ENCODE measurements around the gene DHRS4L2.
A peak's percentile ranks its signal among the peaks of the same experiment; 100 is the strongest.
"Not testable (repeated sequence)": the region's sequence is repeated elsewhere in the genome, so short reads cannot be mapped to it uniquely, and the experiment has no call there.

The DHRS4L2 gene

GRCh38 chr14:23988607-23989363, at the start of gene DHRS4L2:
DHRS4L2 (plus strand) TSS chr14:23988929; CDS start chr14:23988948, 19 bp downstream.
- DNase-seq (ENCODE audit: low read depth) = peak; percentile 78

- DNase-seq (ENCODE audit: low read depth) = no peak
These were observed 49.0 kb upstream of the DHRS4L2 start for GRCh38 chr14:23939607-23940326.

- DNase-seq (ENCODE audit: low read depth) = no peak
These were observed 47.5 kb upstream of the DHRS4L2 start for GRCh38 chr14:23941230-23941629.

GRCh38 chr14:23941669-23942068, 47.1 kb upstream of the DHRS4L2 start:
- DNase-seq (ENCODE audit: low read depth) = no peak

GRCh38 chr14:23942587-23942986, 46.1 kb upstream of the DHRS4L2 start:
- no peak for DNase-seq (ENCODE audit: low read depth)

- not testable (repeated sequence) for DNase-seq (ENCODE audit: low read depth)
These were observed 39.7 kb upstream of the DHRS4L2 start for GRCh38 chr14:23949069-23949468.

GRCh38 chr14:23950411-23951135, 38.2 kb upstream of the DHRS4L2 start:
- DNase-seq (ENCODE audit: low read depth) = no peak

GRCh38 chr14:23951136-23951466, 37.6 kb upstream of the DHRS4L2 start:
- DNase-seq (ENCODE audit: low read depth) = not testable (repeated sequence)

GRCh38 chr14:23951590-23952201, 37.0 kb upstream of the DHRS4L2 start:
- no peak for DNase-seq (ENCODE audit: low read depth)

- not testable (repeated sequence) for DNase-seq (ENCODE audit: low read depth)
These were observed 35.6 kb upstream of the DHRS4L2 start for GRCh38 chr14:23953116-23953463.

GRCh38 chr14:23953464-23954278, 35.1 kb upstream of the DHRS4L2 start, which contains the start of gene DHRS4:
DHRS4 (plus strand) TSS chr14:23953770; CDS start chr14:23953789, 19 bp downstream.
- DNase-seq (ENCODE audit: low read depth) = peak; percentile 63

- not testable (repeated sequence) for DNase-seq (ENCODE audit: low read depth)
These were observed 34.5 kb upstream of the DHRS4L2 start for GRCh38 chr14:23954279-23954614.

- DNase-seq (ENCODE audit: low read depth) = not testable (repeated sequence)
These were observed 33.8 kb upstream of the DHRS4L2 start for GRCh38 chr14:23954965-23955364.

GRCh38 chr14:23955811-23956210, 32.9 kb upstream of the DHRS4L2 start:
- DNase-seq (ENCODE audit: low read depth) = not testable (repeated sequence)

- not testable (repeated sequence) for DNase-seq (ENCODE audit: low read depth)
These were observed 30.7 kb upstream of the DHRS4L2 start for GRCh38 chr14:23957913-23958569.

- DNase-seq (ENCODE audit: low read depth) = not testable (repeated sequence)
These were observed 27.8 kb upstream of the DHRS4L2 start for GRCh38 chr14:23960899-23961298.

- DNase-seq (ENCODE audit: low read depth) = not testable (repeated sequence)
These were observed 27.0 kb upstream of the DHRS4L2 start for GRCh38 chr14:23961704-23962103.

GRCh38 chr14:23969130-23969480, 19.6 kb upstream of the DHRS4L2 start:
- not testable (repeated sequence) for DNase-seq (ENCODE audit: low read depth)

- DNase-seq (ENCODE audit: low read depth) = peak; percentile 43
These were observed 19.0 kb upstream of the DHRS4L2 start for GRCh38 chr14:23969481-23970282.

- DNase-seq (ENCODE audit: low read depth) = not testable (repeated sequence)
These were observed 18.5 kb upstream of the DHRS4L2 start for GRCh38 chr14:23970283-23970659.
